Stimulated activated memory B cell treated with anti-CD40 and anti-IgM and Interleukin-4, amounts not matched to agents 10 μg/mL and 1 μg/mL and 100 μg/mL, for 72 hours (primary cell): ENCODE data around the gene MMP15.
"Not testable (repeated sequence)": the region's sequence is repeated elsewhere in the genome, so short reads cannot be mapped to it uniquely, and the experiment has no call there.

Source experiments
- ATAC-seq: fragments of 150-1000 bp; cut with Tn5 transposase; 2 replicates; pipeline ENCODE4 v1.10.0; 2021
- H3K27ac Mint-ChIP-seq: one replicate; pipeline ENCODE4 v1.8.0; 2022; ENCODE audit warnings: mild to moderate bottlenecking, mixed read lengths
- H3K27me3 Mint-ChIP-seq: one replicate; pipeline ENCODE4 v1.8.0; 2022; ENCODE audit warnings: mixed read lengths
- H3K36me3 Mint-ChIP-seq: one replicate; pipeline ENCODE4 v1.8.0; 2022; ENCODE audit warnings: mixed read lengths
- H3K4me1 Mint-ChIP-seq: one replicate; pipeline ENCODE4 v1.8.0; 2022; ENCODE audit warnings: mixed read lengths
- H3K4me3 Mint-ChIP-seq: one replicate; pipeline ENCODE4 v1.8.0; 2022; ENCODE audit warnings: mild to moderate bottlenecking, moderate library complexity, mixed read lengths
- H3K9me3 Mint-ChIP-seq: one replicate; pipeline ENCODE4 v1.8.0; 2022; ENCODE audit warnings: mixed read lengths

The MMP15 gene

DNA sequence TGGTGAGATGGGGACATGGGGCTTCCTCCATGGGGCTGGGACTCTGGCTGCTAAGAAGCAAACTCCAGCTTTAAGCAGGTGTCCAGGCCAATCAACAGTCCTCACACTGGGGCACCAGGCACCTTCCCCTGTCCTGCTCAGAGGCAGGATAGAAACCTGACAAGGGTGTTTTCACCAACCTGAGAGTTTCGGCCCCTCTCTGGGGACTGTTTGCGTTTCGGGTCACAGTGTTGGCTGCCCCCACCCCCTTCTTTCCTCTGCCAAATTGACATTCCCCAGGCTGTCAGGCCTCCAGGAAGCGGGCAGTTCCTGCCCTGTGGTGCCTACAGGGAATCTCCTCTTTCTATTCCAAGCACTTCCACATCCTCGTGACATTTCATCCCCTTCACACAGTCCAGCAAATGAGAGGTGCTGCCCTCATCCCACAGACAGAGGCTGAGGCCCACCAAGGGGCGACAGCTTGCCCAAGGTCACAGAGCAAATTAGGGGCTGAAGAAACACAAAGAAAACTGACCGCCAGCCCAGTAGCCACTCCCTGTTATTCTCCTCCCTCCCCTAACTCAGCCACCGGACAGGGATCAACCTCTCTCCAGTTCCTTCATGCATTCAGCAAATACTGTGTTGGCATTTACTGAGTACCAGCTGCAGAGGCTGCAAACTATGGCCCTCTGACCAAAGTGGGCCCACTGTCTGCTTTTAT lies 38.0 kb downstream of the MMP15 start:
- no peak for ATAC-seq

DNA sequence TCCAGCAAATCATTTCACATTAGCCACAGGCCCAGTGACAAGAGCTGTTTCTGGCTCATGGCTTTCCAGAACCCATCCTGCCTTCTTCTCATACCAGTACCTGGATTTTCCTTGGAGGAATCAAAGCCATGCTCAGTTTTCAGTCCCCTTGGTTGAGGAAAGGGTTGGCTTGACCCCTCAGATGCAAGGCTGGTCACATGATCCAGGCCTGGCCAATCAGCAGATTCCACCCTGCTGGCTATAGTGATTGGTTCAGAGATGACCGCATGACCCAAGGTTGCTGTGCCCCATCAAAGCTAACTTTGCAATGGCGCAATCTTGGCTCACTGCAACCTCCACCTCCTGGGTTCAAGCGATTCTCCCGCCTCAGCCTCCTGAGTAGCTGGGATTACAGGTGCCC lies 45.0 kb downstream of the MMP15 start:
- Mint-ChIP-seq H3K4me1 (no peaks in the 10 kb centered on the region), H3K4me3 (no peak overlapping the region), H3K27me3 (peaks cover 11% of the 10 kb centered on the region), H3K36me3 (peaks cover 4% of the 10 kb centered on the region), H3K27ac (no peak overlapping the region), H3K9me3 (peaks cover 12% of the 10 kb centered on the region)
- ATAC-seq: no peak

More for the DNA sequence above, 38.0 kb downstream of the MMP15 start:
- H3K27me3 Mint-ChIP-seq: no peaks in the 10 kb centered on the region
- peaks cover under 1% of the 10 kb centered on the region for H3K9me3 Mint-ChIP-seq
- no peak overlapping the region for H3K27ac Mint-ChIP-seq
- H3K4me1 Mint-ChIP-seq: no peaks in the 10 kb centered on the region
- H3K4me3 Mint-ChIP-seq: no peak overlapping the region
- H3K36me3 Mint-ChIP-seq: peaks cover 1% of the 10 kb centered on the region

DNA sequence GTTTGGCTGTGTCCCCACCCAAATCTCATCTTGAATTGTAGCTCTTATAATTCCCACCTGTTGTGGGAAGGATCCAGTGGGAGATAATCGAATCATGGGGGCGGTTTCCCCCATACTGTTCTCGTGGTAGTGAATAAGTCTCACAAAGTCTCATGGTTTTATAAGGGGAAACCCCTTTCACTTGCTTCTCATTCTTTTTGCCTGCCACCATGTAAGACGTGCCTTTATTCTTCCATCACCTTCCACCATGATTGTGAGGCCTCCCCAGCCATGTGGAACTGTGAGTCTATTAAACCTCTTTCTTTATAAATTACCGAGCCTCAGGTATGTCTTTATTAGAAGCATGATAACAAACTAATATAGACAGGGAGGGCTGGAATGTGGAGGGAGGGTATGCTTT lies 46.6 kb downstream of the MMP15 start:
- not testable (repeated sequence) for ATAC-seq, H3K4me3 Mint-ChIP-seq, H3K4me1 Mint-ChIP-seq, H3K27ac Mint-ChIP-seq, H3K36me3 Mint-ChIP-seq
- Mint-ChIP-seq H3K9me3 (peaks cover 18% of the 10 kb centered on the region), H3K27me3 (peaks cover 14% of the 10 kb centered on the region)

- H3K4me1 Mint-ChIP-seq, H3K36me3 Mint-ChIP-seq, H3K4me3 Mint-ChIP-seq, ATAC-seq, H3K27ac Mint-ChIP-seq: not testable (repeated sequence)
- peaks cover 24% of the 10 kb centered on the region for H3K27me3 Mint-ChIP-seq
- peaks cover 18% of the 10 kb centered on the region for H3K9me3 Mint-ChIP-seq
Measured at GRCh38 chr16:58073086-58073485, 47.5 kb downstream of the MMP15 start.

GRCh38 chr16:58074657-58075056 lies 49.1 kb downstream of the MMP15 start:
- H3K27ac Mint-ChIP-seq: no peak overlapping the region
- ATAC-seq: no peak
- no peaks in the 10 kb centered on the region for H3K36me3 Mint-ChIP-seq
- no peak overlapping the region for H3K4me3 Mint-ChIP-seq
- peaks cover 14% of the 10 kb centered on the region for H3K9me3 Mint-ChIP-seq
- H3K4me1 Mint-ChIP-seq: no peaks in the 10 kb centered on the region
- peaks cover 25% of the 10 kb centered on the region for H3K27me3 Mint-ChIP-seq

DNA sequence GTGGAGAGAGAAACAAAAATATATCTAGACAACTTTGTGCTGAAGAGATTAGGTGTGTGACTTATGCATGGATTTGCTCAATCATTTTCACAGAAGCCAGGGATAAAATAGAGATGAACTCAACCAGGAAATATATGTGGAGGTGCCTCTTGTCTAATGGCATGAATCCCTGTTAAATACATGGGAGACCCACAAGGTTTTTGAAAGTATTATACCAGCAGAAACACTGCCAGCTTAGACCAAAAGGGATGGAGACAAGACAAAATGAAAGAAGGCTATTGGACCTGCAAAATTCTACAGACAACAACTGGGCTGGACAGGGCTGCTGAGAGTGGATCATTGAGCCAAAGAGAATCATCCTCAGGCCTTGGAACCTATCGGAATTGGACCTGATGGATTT lies 51.0 kb downstream of the MMP15 start:
- no peak for ATAC-seq
- Mint-ChIP-seq H3K4me1 (no peaks in the 10 kb centered on the region), H3K27ac (no peak overlapping the region), H3K27me3 (peaks cover 25% of the 10 kb centered on the region), H3K9me3 (peaks cover 12% of the 10 kb centered on the region), H3K36me3 (no peaks in the 10 kb centered on the region), H3K4me3 (no peak overlapping the region)

- ATAC-seq: no peak
- Mint-ChIP-seq H3K36me3 (no peaks in the 10 kb centered on the region), H3K4me1 (no peaks in the 10 kb centered on the region), H3K9me3 (peaks cover 6% of the 10 kb centered on the region), H3K4me3 (no peak overlapping the region), H3K27ac (no peak overlapping the region), H3K27me3 (peaks cover 34% of the 10 kb centered on the region)
Measured at GRCh38 chr16:58077796-58078195, 52.2 kb downstream of the MMP15 start.

DNA sequence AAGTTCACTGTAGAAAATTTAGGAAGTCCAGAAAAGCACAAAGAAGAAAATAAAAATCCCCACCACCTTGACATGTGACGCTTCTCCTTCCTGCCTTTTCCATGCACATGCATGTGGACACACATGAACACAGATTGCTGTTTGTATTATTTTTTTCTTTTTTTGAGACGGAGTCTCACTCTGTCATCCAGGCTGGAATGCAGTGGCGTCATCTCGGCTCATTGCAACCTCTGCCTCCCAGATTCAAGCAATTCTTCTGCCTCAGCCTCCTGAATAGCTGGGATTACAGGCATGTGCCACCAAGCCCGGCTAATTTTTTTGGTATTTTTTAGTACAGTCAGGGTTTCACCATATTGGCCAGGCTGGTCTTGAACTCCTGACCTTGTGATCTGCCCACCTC lies 55.1 kb downstream of the MMP15 start:
- H3K4me3 Mint-ChIP-seq, H3K36me3 Mint-ChIP-seq, H3K4me1 Mint-ChIP-seq, ATAC-seq, H3K9me3 Mint-ChIP-seq, H3K27ac Mint-ChIP-seq: not testable (repeated sequence)
- peaks cover 23% of the 10 kb centered on the region for H3K27me3 Mint-ChIP-seq

- Mint-ChIP-seq H3K9me3 (no peaks in the 10 kb centered on the region), H3K27ac (no peak overlapping the region)
Measured at GRCh38 chr16:58082381-58082780, 56.8 kb downstream of the MMP15 start.

GRCh38 chr16:58084635-58085034 lies 59.1 kb downstream of the MMP15 start:
- Mint-ChIP-seq H3K4me3 (no peak overlapping the region), H3K4me1 (no peaks in the 10 kb centered on the region)

More at GRCh38 chr16:58082381-58082780, 56.8 kb downstream of the MMP15 start:
- H3K4me1 Mint-ChIP-seq: no peaks in the 10 kb centered on the region
- no peak overlapping the region for H3K4me3 Mint-ChIP-seq
- H3K27me3 Mint-ChIP-seq: peaks cover 18% of the 10 kb centered on the region
- ATAC-seq: no peak
- no peaks in the 10 kb centered on the region for H3K36me3 Mint-ChIP-seq

GRCh38 chr16:58085171-58085570 lies 59.6 kb downstream of the MMP15 start:
- no peaks in the 10 kb centered on the region for H3K4me1 Mint-ChIP-seq
- H3K9me3 Mint-ChIP-seq: no peaks in the 10 kb centered on the region
- no peaks in the 10 kb centered on the region for H3K36me3 Mint-ChIP-seq
- H3K27me3 Mint-ChIP-seq: peaks cover 9% of the 10 kb centered on the region
- no peak overlapping the region for H3K27ac Mint-ChIP-seq
- no peak overlapping the region for H3K4me3 Mint-ChIP-seq
- no peak for ATAC-seq

More at GRCh38 chr16:58084635-58085034, 59.1 kb downstream of the MMP15 start:
- no peak for ATAC-seq
- Mint-ChIP-seq H3K9me3 (no peaks in the 10 kb centered on the region), H3K27ac (no peak overlapping the region), H3K27me3 (peaks cover 9% of the 10 kb centered on the region), H3K36me3 (no peaks in the 10 kb centered on the region)

GRCh38 chr16:58085584-58086251 lies 60.2 kb downstream of the MMP15 start:
- Mint-ChIP-seq H3K9me3 (no peaks in the 10 kb centered on the region), H3K4me1 (no peaks in the 10 kb centered on the region), H3K4me3 (no peak overlapping the region), H3K36me3 (no peaks in the 10 kb centered on the region), H3K27me3 (peaks cover 9% of the 10 kb centered on the region), H3K27ac (no peak overlapping the region)
- ATAC-seq: no peak

DNA sequence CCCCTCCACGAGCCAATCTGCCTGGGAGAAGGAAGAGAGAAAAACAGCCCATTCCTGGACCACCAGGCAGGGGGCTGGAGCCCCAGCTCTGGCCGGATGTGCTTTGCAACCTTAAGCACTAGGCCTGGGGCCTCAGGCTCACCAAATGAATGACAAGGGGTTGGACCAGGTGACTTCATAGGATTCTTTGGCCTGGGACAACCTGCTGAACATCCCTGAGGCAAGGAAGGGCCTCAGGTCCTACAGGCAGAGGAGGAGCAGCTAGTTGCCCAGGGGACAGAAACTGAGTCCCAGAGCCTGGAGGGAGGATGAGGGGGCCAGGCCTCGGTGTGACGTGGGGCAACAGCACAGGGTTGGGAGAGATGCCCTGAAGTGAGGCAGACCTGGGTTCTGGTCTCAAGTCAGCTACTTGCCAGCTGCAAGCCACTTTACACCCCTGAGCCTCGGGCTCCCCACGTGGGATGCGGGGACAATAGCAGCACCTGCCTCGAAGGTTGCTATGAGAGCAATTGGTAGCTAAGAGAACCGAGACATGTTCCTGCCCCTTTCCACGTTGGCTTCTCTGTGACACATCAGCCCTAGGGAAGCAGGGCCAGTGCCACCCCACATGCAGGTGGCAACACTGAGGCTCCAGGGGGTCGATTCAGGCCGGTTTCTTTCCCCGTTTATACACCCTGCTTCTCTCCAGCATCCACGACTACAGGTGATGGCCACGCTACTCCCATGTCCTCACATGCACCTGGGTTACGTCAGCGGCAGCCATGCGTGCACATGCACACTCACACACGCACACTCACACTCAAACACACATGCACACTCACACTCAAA lies 61.0 kb downstream of the MMP15 start:
- Mint-ChIP-seq H3K4me1 (no peaks in the 10 kb centered on the region), H3K27me3 (peaks cover 9% of the 10 kb centered on the region), H3K36me3 (no peaks in the 10 kb centered on the region), H3K4me3 (no peak overlapping the region), H3K27ac (no peak overlapping the region), H3K9me3 (no peaks in the 10 kb centered on the region)
- no peak for ATAC-seq

DNA sequence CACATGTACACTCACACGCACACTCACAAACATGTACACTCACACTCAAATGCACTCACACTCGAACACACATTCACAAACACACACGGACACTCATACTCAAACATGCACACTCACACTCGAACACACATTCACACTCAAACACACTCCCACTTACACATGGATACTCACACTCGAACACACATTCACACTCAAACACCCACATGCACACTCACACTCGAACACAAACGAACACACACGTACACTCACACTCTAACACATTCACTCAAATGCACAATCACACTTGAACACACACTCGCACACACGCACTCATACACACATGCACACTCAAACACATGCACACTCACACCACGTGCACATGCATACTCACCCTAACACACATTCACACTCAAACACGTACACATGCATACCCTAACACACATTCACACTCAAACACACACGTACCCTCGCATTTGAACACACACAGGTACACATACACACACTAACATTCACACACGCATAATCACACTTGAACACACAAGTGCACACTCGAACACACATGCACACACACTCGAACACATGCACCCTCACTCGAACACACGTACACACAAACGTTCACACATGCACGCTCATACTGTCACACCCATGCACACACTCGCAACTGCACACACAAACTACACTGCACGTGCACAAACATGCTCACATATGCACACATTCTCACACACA lies 61.8 kb downstream of the MMP15 start:
- no peaks in the 10 kb centered on the region for H3K4me1 Mint-ChIP-seq
- no peaks in the 10 kb centered on the region for H3K9me3 Mint-ChIP-seq
- peaks cover 5% of the 10 kb centered on the region for H3K27me3 Mint-ChIP-seq
- ATAC-seq: no peak
- H3K4me3 Mint-ChIP-seq: no peak overlapping the region
- no peaks in the 10 kb centered on the region for H3K36me3 Mint-ChIP-seq
- no peak overlapping the region for H3K27ac Mint-ChIP-seq

- H3K27me3 Mint-ChIP-seq: no peaks in the 10 kb centered on the region
- H3K4me3 Mint-ChIP-seq: no peak overlapping the region
- H3K4me1 Mint-ChIP-seq: no peaks in the 10 kb centered on the region
- no peaks in the 10 kb centered on the region for H3K9me3 Mint-ChIP-seq
- no peak overlapping the region for H3K27ac Mint-ChIP-seq
- ATAC-seq: no peak
- no peaks in the 10 kb centered on the region for H3K36me3 Mint-ChIP-seq
Measured at GRCh38 chr16:58088091-58088490, 62.5 kb downstream of the MMP15 start.
